Eye (tissue), 1 donor: ENCODE data around the gene HES6.
A peak's percentile ranks its signal among the peaks of the same experiment; 100 is the strongest.

Experiments
- DNase-seq: peaks from one replicate; pipeline ENCODE4 v3.0.0-alpha.2; 2015

HES6 gene

GRCh38 chr2:238231251-238231793, 8.5 kb downstream of the HES6 start:
- DNase-seq, result peak; percentile 89

GRCh38 chr2:238230699-238231098, 9.1 kb downstream of the HES6 start:
- DNase-seq, result no peak

GRCh38 chr2:238228700-238229099, 11.1 kb downstream of the HES6 start:
- no peak for DNase-seq

- no peak for DNase-seq
Observed at GRCh38 chr2:238227587-238228032, 12.2 kb downstream of the HES6 start.

DNA sequence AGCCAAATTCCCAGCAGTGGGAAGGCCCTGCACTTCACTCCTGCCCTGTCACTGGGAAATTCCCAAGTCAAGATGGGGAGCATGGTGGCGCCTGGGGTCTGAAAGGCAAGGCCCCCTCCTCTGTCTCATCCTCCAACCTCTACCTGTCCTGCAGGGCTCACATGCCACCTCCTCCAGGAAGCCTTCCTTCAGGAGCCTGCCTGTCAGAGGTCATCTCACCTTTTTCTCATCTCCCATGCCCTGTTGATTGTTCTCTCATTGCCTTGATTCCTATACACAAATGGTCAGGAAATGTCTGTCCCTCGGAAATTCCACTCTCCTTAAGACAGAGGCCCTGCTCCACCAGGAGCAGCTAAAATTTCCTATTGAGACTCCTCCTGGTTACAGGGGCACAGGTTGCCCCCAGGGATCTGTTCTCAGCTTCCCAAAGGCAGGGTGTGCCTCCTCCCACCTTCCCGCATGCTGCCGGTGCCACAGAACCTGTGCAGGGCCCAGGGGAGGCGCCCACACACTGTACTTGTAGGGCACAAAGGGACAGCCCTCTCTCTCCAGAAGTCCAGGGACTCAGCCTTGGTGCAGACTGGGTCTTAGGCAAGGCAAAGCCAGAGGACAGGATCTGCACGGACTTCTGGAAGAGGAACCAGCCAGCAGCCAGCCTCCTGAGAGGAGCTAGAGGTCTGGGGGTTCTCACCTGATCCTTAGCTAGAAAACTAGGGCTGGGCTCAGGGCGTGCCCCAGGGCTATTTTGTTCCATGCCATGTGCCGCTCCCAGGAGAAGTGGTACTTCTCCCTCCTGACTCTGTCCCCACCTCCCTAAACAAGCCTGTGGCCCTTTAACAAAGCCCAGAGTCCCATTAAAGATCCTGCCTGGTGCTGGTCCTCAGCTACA, 12.9 kb downstream of the HES6 start:
- no peak for DNase-seq

- DNase-seq, result peak; percentile 19
Observed at GRCh38 chr2:238225911-238226697, 13.7 kb downstream of the HES6 start.

DNA sequence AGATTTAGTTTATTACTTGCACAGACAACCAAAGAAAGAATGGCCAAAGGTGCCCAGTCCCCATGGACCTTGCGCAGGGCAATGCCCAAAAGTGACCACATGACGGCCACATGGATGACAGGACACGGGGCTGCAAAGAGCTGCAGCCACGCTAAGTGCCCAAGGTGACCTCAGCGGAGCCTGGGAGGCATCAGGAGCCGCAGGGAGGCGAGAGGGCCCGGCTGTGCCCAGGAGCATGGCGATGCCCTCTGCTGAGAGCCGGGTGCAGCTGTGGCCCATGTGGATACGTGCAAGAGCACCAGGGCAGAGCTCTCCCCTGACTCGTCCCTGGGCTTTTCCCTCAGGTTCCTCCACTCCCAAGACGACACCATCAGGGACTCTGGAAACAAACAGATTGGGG, 14.7 kb downstream of the HES6 start:
- no peak for DNase-seq

GRCh38 chr2:238224356-238225035, 15.3 kb downstream of the HES6 start:
- no peak for DNase-seq

DNA sequence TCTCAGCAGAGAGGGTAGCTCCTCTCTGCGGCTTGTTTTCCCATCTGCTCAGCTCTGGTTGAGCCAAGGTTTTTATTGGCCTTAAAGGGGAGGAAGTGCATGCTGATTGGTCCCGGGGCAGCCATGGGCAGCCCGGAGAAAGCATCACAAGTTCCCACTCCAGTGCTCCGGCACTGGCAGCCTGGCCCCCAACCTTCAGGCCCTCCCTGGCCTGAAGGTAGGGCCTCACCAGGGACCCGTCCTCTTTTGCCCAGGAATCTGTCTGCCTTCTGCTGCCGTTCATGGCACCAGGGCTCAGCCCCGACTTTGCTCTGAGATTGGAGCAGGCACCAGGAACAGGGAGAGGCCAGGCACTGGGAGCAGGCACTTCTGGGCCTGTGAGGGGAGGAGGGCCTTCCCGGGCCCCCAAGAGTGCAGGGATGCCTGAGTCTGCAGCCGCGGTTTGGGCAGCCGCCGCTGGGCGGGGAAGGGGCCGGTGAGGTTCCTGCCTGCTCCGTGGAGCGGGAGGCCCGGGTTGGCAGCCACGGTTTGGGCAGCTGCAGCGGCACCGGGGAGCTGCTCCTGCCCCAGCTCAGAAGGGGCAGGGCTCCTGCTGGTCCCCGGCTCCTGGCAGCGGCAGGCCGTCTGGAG, 18.8 kb downstream of the HES6 start:
- DNase-seq, result no peak

- no peak for DNase-seq
Observed at GRCh38 chr2:238220274-238220891, 19.5 kb downstream of the HES6 start.

- DNase-seq, result peak; percentile 44
Observed at GRCh38 chr2:238216651-238217184, 23.1 kb downstream of the HES6 start.

GRCh38 chr2:238207006-238207405, 32.8 kb downstream of the HES6 start:
- no peak for DNase-seq

DNA sequence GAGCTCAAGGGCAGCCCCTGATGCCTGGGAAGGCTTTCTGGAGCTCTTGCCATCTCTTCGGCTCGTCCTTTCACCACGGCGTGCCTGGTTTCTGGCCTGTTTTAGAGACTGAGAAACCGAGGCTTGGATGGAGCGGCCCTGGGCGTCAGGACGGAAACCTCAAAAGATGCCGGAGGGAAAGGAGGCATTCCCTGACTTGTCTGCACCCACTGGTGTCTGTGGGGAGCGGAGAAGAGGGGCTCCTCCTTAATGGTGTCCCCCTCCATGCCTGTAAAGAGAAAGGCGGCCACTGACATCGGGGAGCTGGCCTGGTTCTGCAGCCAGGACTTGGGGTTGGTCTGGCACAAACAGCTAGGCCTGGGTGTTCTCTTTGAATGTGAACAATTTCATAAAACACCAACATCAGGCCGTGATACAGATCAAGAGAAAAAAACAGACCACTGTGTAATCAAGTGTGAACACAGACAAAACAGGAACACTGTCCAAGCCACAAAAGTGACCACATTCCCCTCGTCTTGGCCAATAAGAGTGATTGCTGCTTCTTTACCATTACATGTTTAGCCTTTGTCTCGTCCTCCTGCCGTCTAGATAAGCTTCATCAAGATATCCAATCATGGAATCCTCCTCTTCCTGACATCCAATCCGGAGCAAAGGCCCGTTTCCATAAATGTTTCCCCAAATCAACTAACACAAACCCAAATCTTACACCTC, 35.7 kb downstream of the HES6 start:
- DNase-seq, result no peak

- DNase-seq, result peak; percentile 94
Observed at GRCh38 chr2:238203094-238203972, 36.5 kb downstream of the HES6 start, which contains the start of gene ILKAP. Gene ILKAP, minus strand, starts transcription at chr2:238203695. Its CDS starts 142 bp downstream, at chr2:238203553.

GRCh38 chr2:238202326-238203093, 37.3 kb downstream of the HES6 start:
- DNase-seq, result peak; percentile 57

DNA sequence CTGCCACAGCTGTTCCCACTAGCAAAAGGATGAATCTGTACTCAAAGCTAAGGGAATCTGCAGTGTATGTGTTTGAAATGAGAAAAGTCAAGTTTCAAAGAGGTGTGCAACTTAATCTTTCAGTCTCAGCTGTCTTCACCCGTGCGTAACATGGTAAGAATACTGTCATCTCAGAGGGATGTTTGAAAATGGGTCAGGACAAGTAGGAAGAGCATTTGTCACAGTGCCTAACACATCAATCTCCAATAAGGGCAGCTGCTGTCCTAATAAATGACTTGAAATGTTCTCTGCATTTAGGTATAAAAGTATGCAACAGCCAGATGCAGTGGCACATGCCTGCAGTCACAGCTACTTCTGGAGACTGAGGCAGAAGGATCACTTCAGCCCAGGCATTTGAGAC, 49.4 kb downstream of the HES6 start:
- no peak for DNase-seq
